Lower leg skin (tissue), 3 donors: ENCODE measurements around the gene TFPI.

Experiments
- CTCF ChIP-seq, 3 donors: fragments of 450-650 bp; IDR thresholded peaks; one replicate each; pipeline ENCODE4 v1.5.1; 2016; ENCODE audit warnings: antibody characterized with exemption in 3 of 3, mild to moderate bottlenecking in 3 of 3, moderate library complexity in 2 of 3
- POLR2A ChIP-seq, 2 donors: fragments of 450-650 bp; IDR thresholded peaks; one replicate each; pipeline ENCODE4 v1.6.1; 2016 to 2017; ENCODE audit warnings: antibody characterized with exemption in 2 of 2, mild to moderate bottlenecking in 1 of 2, moderate library complexity in 1 of 2

DNA sequence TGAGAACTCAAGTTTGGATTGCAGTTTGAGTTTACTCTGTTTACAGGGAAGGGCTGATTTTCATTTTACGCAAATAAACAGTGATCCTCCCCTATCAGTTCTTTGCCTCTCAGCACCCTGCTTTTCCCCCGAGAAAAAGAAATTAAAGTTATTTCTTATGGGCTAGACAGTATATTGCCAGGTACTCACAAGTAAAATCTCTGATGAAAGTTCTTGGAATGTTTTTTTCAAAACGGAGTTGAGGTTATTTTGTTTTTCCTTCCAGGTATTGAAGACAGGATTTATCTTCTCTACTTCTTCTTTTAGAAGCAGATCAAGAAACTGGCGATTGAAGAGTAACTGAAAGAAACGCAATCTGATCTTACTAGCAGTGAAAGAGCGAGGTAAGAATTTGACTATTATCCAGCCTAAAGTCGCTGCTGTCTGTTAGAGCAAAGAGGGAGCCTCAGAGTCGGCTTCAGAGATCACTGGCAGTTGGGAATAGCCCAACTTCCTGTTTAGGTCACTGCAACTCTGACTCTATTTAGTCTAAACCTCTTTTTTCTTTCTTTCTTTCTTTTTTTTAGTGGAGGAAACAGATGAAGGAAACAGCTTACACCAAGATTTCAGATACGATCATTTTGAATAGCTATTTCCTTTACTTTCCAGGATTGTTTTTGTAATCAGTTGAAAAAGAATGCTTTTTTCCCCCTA lies at the start of gene TFPI:
- TF ChIP-seq CTCF (IDR thresholded peaks at IDR 0.05) (no peak), POLR2A (IDR thresholded peaks at IDR 0.05) (no peak)
